Measurements from ENCODE around the gene TRAPPC8. TPM values are rescaled to one million over a fixed set of nuclear protein-coding genes. Genes with fewer than 3 reads are reported as not detected.

The TRAPPC8 gene
- total RNA-seq, 4 donors from 2014 or later: 45.9 to 96.8 (median 61.8) TPM

GRCh38 chr18:31857526-31858106, 85.3 kb downstream of the TRAPPC8 start:
- H3K4me3 ChIP-seq (replicated peaks in 1 of 3): no peak overlapping the region
- H3K27me3 ChIP-seq: no peaks in the 10 kb centered on the region
- H3K9me3 ChIP-seq: no peaks in the 10 kb centered on the region
- 79 to 86% methylated on average over 6 of the region's 6 CpGs for WGBS, 2 donors
- no peak for DNase-seq
- no peak overlapping the region for H3K27ac ChIP-seq
- H3K4me1 ChIP-seq: peaks cover 0 to 3% of the 10 kb centered on the region in 2 donors
- H3K36me3 ChIP-seq: peaks cover 16 to 18% of the 10 kb centered on the region in 2 donors
- intact Hi-C loops (cut with DNase I): no loop called here
- TF ChIP-seq POLR2A (IDR thresholded peaks at IDR 0.05): no peak
- TF ChIP-seq, protein P1, sequence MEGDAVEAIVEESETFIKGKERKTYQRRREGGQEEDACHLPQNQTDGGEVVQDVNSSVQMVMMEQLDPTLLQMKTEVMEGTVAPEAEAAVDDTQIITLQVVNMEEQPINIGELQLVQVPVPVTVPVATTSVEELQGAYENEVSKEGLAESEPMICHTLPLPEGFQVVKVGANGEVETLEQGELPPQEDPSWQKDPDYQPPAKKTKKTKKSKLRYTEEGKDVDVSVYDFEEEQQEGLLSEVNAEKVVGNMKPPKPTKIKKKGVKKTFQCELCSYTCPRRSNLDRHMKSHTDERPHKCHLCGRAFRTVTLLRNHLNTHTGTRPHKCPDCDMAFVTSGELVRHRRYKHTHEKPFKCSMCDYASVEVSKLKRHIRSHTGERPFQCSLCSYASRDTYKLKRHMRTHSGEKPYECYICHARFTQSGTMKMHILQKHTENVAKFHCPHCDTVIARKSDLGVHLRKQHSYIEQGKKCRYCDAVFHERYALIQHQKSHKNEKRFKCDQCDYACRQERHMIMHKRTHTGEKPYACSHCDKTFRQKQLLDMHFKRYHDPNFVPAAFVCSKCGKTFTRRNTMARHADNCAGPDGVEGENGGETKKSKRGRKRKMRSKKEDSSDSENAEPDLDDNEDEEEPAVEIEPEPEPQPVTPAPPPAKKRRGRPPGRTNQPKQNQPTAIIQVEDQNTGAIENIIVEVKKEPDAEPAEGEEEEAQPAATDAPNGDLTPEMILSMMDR (IDR thresholded peaks at IDR 0.05): no peak

- H3K27me3 ChIP-seq: no peaks in the 10 kb centered on the region
- DNase-seq: no peak
- H3K36me3 ChIP-seq: peaks cover 15 to 32% of the 10 kb centered on the region in 2 donors
- no peaks in the 10 kb centered on the region for H3K9me3 ChIP-seq
- TF ChIP-seq, protein P1 (IDR thresholded peaks at IDR 0.05): no peak
- TF ChIP-seq POLR2A (IDR thresholded peaks at IDR 0.05): no peak
- intact Hi-C loops (cut with DNase I): no loop called here
- H3K27ac ChIP-seq: no peak overlapping the region
- H3K4me1 ChIP-seq: peaks cover 0 to 3% of the 10 kb centered on the region in 2 donors
- no peak overlapping the region for H3K4me3 ChIP-seq (replicated peaks in 1 of 3)
- 86 to 89% methylated on average over 1 of the region's 1 CpG for WGBS, 2 donors
Observed at GRCh38 chr18:31850844-31851243, 92.1 kb downstream of the TRAPPC8 start.

GRCh38 chr18:31840499-31840898, 102.4 kb downstream of the TRAPPC8 start:
- Histone ChIP-seq H3K36me3 (peaks cover 26 to 32% of the 10 kb centered on the region in 2 donors), H3K27me3 (no peaks in the 10 kb centered on the region), H3K9me3 (no peaks in the 10 kb centered on the region), H3K27ac (no peak overlapping the region), H3K4me1 (no peaks in the 10 kb centered on the region), H3K4me3 (replicated peaks in 1 of 3) (no peak overlapping the region)
- WGBS, 2 donors: 95 to 97% methylated on average over 2 of the region's 2 CpGs
- intact Hi-C loops (cut with DNase I): no loop called here
- no peak for DNase-seq
- TF ChIP-seq, protein P1 (IDR thresholded peaks at IDR 0.05): no peak
- no peak for TF ChIP-seq POLR2A (IDR thresholded peaks at IDR 0.05)

DNA sequence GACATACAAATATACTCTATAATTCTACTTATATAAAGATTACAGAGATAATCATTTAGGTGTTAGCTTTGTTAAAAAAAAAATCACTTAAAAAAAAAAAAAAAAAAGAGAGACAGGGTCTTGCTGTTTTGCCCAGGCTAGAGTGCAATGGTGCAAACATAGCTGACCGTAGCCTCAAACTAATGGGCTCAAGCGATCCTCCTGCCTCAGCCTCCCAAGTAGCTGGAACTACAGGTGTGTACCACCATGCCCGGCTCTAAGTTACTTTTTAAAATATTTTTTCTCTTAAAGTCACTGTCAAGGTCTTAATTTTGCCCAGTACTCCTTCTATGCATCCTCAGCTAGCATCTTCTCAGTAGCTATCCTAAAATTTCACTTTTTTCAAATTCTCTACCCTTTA, 105.0 kb downstream of the TRAPPC8 start:
- WGBS, 2 donors: 98% methylated on average over 3 of the region's 3 CpGs
- H3K9me3 ChIP-seq: no peaks in the 10 kb centered on the region
- TF ChIP-seq, protein P1 (IDR thresholded peaks at IDR 0.05): no peak
- TF ChIP-seq POLR2A (IDR thresholded peaks at IDR 0.05): no peak
- intact Hi-C loops (cut with DNase I): no loop called here
- no peak overlapping the region for H3K4me3 ChIP-seq (replicated peaks in 1 of 3)
- no peak for DNase-seq
- no peaks in the 10 kb centered on the region for H3K27me3 ChIP-seq
- no peaks in the 10 kb centered on the region for H3K4me1 ChIP-seq
- H3K27ac ChIP-seq: no peak overlapping the region
- peaks cover 18 to 33% of the 10 kb centered on the region in 2 donors for H3K36me3 ChIP-seq

DNA sequence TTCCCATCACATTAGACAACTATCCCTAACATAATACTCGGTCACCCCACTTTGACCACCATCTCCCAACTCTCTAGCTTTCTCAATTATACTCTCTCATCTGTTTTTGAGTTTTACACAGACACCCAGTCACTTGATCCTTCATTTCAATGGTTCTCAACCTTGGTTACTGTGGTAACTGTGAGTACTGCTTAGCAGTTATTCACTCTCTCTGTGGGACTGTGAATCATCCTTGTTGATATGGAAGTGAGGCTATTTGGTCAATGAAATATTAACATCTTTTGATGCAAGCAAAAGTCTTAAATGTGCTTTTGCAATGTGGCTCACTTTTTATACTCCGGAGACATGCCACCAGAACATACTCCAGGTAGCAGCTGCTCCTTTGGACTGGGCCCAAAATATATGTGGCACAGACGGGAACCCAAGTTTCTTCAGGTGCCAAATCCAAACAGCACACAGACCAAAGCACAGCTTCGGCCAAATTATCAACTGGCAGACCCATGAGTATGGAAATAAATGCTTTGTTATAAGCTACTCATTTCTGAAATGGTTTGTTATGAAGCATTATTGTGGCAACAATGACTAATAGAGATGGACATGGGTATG, 107.3 kb downstream of the TRAPPC8 start:
- Histone ChIP-seq H3K4me1 (no peaks in the 10 kb centered on the region), H3K4me3 (replicated peaks in 1 of 3) (no peak overlapping the region), H3K36me3 (peaks cover 20 to 37% of the 10 kb centered on the region in 2 donors), H3K9me3 (no peaks in the 10 kb centered on the region), H3K27me3 (no peaks in the 10 kb centered on the region), H3K27ac (no peak overlapping the region)
- intact Hi-C loops (cut with DNase I): no loop called here
- WGBS, 2 donors: 94 to 95% methylated on average over 4 of the region's 4 CpGs
- no peak for DNase-seq
- TF ChIP-seq POLR2A (IDR thresholded peaks at IDR 0.05): no peak
- TF ChIP-seq, protein P1 (IDR thresholded peaks at IDR 0.05): no peak

Measured in thyroid gland (tissue), 4 donors.